Globus pallidus (tissue), 1 donor: Measurements from ENCODE around the gene TRIM37.

Experiments used
- DNase-seq: peaks from one replicate; pipeline ENCODE4 v3.0.0-alpha.2; 2015; ENCODE audit warnings: low spot score

Gene TRIM37

DNA sequence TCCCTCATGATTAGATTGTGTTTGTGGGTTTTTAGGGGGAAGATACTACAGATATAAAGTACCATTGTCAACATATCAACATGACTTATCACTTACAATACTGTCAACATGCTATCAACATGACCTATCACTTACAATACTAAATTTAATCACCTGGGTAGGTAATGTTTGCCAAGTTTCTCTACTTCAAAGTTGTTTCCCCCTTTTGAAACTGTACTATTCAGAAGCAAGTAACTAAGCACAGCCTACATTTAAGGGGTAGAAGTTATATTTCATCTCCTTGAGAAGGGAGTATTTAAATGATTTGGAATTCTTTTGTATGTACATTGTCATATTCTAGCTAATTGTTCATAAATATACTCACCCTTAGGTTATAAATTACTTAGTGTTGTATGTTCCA lies 68.7 kb downstream of the TRIM37 start:
- DNase-seq = no peak

DNA sequence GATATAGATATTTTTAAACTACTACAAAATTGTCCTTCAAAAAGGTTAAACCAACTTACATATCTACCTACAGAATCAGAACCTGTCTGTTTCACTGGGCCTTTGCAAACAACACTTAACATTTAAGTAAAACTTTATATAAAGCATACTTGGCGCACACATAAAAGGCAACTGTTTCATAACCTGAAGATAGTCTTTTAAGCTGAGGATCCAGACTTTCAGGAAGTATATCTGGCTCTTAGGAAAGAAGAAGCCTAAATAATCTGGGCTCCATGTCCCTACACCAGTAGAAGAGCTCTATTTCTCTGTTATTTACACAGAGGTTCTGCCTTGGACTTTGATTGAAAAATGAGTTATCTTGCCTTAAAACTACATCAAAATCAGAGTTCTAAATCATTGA lies 75.9 kb downstream of the TRIM37 start:
- DNase-seq = no peak

DNA sequence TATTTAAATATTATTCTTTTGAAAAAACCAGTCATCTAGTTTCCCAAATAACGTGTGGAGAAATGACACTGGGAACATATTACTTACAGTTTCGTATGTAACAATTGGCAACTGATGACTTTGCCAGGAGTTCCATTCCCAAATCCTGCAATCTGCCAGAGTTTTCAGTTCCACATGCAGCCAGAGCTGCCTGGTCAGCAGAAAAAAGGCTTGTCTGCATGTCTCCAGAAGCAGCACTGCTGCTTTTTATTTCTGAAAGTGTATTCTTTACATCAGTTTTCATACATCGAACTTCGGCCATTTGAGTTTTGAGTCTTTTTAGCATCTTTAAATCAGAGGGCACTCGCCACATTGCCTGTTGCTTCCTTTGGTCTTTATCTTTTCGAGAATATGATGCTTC lies 78.4 kb downstream of the TRIM37 start:
- no peak for DNase-seq

DNA sequence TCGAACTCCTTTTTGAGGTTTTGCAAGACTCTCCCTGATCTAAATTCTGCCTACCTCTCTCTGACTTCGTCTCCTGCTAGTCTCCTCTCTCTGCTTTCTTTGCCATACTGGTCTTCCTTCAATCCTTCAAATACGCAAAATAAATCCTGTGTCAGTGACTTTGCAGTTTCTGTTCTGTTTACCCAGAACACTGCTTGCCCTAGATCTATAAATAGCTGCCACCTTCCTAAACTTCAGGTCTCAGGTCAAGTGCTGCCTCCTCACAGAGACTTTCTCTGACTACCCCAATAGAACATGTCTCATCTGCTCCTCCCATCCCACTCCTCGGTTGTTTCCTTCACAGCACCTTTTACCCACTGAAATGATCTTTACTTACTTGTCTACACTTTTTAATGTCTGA lies 78.9 kb downstream of the TRIM37 start:
- DNase-seq = no peak

DNA sequence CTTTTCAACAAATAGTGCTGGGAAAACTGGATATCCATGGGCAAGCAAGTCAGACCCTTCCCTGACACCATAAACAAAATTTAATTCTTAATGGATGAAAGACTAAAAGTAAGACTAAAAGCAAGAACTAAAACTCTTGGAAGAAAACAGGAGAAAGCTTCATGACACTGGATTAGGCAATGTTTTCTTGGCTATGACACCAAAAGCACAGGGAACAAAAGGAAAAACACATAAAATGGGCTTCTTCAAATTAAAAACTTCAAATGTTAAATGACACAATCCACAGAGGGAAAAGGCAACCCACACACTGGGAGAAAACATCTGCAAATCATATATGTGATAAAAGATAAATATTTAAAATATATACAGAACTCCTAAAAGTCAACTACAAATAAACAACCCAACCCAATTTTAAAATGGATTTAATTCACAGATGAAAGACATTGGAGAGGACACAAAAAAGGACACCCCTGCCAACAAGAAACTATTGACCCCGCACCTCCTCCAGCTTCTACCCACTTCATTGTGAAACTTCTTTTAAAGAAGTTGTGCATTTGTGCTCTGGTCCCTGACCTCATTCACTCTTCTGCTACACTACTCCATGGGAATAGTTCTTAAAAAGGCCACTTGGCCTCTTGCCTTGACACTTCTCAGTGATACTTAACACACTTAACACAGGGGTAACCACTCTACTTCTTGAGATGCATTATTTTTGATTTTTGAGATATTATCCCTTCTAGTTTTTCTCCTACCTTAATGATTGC lies 80.3 kb downstream of the TRIM37 start:
- DNase-seq = peak; percentile 12

DNA sequence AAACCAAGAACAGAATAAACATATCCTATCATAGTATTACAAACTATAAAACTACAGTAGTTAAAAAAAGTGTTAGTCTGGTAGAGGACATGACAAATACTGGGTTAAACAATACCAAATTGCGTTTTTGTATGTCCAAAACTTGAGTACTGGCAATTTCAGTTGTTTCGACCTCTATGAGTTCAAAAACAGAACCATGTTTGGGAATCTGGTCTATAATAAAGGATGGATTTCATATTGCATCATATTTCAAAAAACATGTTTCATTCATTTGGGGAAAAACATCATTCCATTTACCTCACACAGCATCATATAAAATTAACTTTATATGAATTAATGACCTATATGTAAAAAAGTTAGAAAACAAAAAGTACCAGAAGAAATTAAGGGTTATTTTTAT lies 81.8 kb downstream of the TRIM37 start:
- no peak for DNase-seq

DNA sequence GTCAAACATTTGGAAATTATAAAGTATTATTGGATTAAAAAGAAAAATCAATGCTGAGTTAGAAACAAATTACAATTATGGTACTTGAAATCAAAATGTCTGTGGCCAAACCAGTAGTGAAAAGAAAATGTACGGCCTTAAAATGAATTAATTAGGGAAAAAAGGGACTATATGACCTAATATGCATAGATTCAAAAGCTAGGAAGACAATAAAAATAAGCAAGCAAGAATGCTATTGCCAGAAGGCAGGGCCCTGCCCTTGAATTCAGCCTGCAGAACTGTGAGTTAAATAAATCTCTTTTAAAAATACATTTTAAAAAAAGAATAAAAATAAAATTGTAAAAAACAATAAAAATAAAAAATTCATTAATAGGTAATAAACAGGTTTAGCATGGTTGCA lies 88.7 kb downstream of the TRIM37 start:
- no peak for DNase-seq

DNA sequence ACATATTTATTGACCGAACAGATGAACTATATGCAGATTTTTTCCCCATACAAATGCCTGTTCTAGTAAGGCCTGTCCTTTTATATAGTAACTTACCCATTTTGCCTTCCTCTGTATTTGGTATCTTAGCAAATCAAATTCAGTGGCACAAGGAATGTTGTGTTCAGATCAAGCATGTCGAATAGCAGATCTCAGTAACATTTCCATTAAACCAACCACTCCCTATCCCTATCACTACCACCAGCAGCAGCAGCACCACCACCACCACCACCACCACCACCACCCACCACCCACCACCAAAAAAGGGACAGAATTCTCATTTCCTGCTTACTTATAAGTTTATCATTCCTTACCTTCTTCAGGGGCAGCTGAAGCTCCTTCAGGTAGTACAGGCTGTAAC lies 94.7 kb downstream of the TRIM37 start:
- no peak for DNase-seq

DNA sequence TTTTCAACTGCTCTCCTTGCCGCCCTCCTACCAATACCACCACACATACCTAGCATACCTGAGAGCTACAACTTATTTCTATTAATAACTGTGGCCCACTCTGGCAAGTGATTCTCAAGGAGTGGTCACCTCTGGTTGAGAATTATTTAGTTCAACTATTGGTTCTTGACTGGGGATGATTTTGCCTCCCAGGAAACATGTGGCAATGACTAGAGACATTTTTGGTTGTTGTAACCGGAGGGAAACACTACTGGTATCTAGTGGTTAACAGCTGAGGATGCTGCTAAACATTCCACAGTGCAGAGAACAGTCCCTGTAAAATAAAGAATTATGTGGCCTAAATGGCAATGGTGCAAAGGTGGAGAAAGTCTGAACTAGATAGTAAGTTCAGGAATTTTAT lies 96.7 kb downstream of the TRIM37 start:
- DNase-seq = no peak

DNA sequence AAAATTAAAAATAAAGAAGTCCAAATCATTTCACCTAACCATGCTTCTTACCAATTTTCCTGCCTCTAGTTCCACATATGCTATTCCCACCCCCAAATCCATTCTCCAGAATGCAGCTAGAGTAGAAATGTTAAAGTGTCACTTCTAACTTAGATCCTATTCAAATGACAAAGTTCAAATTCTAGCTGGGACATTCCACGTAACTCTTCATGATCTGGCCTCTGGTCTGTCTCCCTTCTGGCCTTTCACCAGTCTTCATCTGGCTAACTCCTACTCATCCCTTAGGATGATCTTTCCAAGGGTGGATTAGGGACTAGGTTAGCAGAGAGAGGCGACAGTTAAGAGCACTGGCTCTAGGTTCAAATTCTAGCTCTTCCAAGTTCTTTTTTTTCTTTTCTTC lies 97.9 kb downstream of the TRIM37 start:
- DNase-seq = no peak

DNA sequence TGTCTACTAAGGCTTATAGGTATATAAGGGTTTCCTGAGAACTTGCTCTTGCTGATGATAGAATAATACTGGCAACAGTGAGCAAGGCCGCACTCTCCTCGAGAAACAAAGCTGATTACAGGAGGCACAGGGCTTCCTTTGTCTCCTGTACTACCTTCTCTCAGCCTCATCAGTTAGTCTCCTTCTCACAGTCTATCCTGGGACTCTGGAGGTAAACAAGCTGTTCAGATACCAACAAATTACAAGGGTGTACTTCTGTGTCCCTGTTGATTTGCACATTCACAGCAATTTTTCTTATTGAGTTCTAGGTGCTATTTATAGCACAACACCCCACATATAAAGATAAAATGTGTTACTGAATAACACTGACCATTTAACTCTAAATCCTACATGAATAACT lies 98.7 kb downstream of the TRIM37 start:
- DNase-seq = no peak

DNA sequence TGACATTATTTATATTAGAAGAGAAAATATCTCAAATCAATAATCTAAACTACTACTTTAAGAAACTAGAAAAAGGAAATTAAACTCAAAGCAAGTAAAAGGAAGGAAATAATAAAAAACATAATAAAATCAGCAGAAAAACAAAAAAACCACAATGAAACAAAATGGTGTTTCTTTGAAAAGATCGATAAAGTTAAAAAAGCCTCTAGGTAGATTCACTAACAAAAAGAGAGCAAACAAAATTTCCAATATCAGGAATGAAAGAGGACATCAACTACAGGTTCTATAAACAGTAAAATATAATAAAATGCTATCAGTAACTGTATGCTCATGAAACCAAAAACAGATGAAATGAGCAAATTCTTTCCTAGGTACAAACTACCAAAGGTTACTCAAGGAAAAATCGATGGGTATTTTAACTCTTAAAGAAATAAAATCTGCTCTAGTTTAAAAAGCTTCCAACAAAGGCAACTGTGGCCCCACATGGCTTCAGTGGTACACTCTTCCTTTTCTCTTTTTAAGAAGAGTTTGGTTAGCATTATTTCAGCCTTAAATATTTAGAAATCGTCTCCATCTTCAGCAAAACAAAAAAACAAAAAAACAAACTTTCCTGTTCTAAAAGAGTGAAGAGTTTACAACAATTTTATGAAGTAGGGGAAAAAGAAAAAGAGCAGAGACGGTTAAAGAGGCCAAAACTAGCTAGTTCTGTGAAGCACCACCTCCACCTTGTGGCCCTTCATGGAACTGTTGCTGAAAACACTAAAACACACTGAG lies 102.2 kb downstream of the TRIM37 start:
- peak; percentile 53 for DNase-seq

DNA sequence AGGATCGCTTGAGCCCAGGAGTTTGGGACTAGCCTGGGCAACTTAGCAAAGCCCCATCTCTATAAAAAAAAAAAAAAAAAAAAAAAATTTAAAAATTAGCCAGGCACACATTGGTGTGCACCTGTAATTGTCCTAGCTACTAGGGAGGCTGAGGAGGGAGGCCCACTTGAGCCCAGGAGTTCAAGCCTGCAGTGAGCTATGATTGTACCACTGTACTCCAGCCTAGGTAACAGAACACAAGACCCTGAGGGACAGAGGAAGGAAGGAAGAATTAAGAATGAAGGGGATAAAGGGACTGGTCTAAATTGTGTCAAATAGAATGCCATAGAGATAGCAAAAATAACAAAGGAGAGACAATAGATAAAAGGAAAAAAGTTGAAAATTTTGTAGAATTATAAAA lies 102.8 kb downstream of the TRIM37 start:
- no peak for DNase-seq

DNA sequence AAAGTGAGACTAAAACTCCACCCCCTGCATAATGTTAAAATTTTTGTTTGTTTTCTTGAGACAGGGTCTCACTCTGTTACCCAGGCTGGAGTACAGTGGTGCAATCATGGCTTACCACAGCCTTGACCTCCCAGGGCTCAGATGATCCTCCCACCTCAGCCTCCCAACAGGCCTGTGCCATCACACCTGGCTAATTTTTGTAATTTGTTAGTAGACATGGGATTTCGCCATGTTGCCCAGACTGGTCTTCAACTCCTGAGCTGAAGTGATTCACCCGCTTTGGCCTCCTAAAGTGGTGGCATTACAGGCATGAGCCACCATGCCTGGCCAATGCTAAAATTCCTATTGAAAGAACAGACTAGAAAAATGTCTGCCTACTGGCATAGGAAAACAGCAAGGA lies 103.8 kb downstream of the TRIM37 start:
- no peak for DNase-seq

DNA sequence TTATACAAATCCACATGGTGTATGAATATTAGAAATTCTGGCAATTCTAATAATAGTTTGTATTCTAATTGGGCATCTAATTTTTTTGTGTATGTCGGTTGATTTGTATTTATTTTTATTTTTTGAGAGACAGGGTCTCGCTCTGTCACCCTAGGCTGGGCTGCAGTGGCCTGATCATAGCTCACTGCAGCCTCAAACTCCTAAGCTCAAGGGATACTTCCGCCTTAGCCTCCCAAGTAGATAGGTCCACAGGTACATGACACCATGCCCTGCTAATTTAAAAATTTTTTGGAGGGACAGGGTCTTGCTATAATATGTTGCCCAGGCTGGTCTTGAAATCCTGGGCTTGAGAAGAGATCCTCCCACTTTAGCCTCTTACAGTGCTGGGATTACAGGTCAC lies 104.6 kb downstream of the TRIM37 start:
- DNase-seq = no peak

DNA sequence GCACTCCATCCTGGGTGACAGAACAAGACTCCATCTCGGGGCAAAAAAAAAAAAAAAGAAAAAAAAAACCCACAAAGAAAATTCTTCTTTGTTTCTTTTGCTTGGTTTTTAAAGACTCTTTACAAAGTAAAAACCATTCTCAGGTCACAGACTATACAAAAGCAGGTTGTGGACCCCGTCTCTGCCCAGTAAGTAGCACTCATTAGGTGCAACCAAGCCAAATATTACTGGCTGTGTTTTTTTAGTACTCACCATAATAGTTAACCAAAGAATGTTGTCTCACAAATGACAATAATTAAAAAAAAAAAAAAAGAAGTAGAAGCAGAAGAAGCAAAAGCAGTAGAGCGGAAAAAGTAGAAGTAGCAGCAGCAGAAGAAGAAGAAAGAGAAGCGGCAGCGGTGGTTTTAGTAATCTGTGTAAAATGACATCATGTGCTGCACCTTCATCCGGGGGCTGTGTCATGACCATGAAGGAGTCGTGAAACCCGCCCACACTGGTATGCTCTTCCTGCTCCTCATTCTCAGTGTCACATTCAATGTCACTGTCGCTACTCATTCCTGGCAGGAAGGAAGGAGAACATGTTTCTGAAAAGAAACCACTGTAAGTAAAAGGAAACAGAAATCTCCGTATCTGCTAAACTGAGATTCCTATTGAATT lies 105.4 kb downstream of the TRIM37 start:
- DNase-seq = no peak

DNA sequence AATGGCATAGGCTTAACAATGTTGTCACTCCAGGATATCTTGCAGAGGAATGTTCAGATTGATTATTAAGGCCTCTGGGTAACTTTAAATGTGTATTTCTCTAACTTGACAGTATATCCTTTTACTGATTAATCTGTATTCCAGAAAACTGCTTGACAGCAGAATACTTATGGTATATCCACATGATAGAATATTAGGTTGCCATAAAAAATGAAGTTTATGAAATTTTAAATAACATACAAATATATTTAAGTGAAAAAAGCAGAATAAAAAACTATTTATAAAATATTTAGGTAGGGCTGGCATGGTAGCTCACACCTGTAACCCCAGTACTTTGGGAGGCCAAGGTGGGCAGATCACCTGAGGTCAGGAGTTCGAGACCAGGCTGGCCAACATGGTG lies 106.7 kb downstream of the TRIM37 start:
- DNase-seq = no peak

DNA sequence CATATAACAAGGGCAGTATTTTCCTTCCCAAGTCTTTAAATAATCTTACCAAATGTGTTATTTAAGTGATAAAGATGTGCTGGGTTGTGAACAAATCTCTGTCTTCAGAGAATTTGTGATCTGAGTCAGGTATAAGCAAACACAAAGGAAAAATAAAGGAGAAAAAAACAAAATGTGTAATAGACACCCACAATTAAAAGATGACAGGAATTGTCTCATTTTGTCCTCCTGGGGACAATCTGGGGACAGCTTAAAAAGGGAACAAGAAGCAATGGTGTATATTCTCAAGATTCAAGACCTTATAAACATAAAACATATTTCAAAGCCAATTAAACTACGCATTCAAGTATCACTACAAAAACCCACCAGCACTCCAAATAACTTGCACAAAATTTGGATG lies 107.2 kb downstream of the TRIM37 start:
- no peak for DNase-seq

DNA sequence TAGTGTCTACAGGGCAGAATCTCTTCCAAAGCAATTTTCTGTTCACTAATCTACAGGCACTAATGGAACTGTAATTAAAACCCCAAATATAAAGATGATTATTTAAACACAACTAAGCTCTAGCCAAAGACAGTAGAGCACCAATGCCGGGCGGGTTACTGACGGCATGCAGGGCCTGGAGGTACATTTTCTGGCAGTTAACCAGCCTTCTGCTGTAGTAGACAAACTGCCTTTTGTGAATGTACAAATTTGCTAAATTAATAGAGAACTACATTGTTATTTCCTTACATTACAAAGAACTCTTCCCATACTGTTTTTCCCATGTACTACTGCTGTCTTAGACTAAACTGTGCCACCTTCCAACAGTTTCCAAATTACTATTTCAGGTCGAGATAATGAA lies 107.8 kb downstream of the TRIM37 start:
- no peak for DNase-seq

DNA sequence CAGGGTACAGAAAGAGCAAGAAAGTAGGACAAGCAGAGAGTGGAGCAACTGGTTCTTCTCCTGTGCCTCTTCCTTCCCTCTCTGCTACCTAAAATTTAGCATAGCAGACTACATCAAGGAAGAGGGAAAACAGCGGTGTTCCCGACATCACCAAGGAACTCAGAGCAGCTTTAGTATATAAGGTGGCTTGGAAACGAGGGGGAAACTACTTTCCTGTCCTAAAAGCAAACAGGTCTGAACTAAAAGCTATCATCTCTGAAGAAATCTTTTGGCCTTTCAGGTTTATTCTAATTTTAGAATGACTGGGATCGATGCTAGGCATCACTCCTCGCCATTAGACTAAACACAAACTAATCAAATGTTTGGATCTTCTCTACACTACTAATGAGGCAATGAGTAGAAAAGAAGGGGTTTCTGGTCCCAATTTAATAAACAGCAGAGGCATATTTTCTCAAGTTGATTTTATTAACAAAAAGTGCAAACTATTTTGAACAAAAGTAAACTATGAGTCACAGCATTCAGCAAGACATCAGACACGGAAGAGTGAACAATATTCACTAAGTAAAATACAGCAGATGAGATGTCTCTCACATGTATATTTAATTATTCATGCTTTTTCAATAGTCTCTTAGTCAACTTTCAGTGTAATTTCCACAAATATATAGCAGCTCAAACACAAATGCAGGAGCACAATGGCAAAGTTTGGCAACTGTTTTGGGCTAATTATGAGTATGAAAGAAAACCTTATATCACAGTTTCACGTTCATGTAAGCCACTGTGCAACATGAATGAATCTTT lies 108.7 kb downstream of the TRIM37 start:
- no peak for DNase-seq

DNA sequence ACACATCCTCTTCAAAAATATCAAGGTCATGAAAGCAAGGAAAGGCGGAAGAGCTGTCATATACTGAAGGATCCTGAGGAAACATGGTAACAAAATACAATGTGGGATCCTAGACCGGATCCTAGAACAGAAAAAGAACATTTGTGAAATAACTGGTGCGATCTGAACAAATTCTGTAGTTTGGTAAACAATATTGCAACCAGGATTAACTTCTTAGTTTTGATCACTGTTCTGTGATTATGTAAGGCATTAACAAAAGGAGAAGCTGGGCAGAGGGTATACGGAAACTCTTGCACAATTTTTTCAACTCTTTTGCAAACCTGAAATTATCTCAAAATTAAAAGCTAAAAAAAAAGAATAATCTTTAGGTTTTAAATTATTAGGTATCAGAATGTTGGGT lies 109.7 kb downstream of the TRIM37 start:
- no peak for DNase-seq

DNA sequence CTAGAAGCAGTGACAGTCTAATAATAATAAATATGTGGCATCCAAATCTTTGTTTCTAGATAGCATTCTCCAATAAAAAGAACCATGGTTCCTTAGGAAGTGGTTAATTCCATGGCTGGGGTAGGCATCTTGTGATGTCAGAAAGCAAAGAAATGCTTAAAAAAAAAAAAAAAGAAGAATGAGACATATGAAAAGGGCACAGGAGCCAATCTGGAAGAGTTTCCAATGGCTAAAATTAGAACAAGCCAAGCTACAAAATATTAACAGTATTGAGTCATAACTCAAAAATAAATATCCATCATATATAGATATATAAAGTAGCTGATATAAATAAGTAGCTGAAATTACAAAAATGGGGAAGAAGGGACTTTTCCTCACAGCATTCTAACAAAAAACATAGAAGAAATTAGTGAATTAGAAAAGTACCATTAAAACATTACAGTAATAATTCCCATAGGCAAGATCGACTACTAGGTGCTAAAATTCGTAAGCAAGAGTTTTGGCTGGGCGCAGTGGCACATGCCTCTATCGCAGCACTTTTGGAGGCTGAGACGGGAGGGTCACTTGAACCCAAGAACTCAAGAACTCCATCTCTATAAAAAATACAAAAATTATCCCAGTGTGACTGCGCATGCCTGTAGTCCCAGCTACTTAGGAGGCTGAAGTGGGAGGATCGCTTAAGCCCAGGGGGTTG lies 111.3 kb downstream of the TRIM37 start:
- DNase-seq = no peak
